PC-3 (cell line): Measurements from ENCODE around the gene ABO. TPM values are rescaled to one million over a fixed set of nuclear protein-coding genes. Genes with fewer than 3 reads are reported as not detected.

Experiments
- ATAC-seq: fragments of 200-7000 bp; cut with Tn5 transposase; 2 replicates; pipeline ENCODE4 v1.9.1; 2020; ENCODE audit warnings: mild to moderate bottlenecking, moderate library complexity
- BruUV-seq: library from RNA; stranded (reverse); fragments of 400-500 nt; replicated peaks from 2 replicates; lab custom pipeline; 2021; lab: Mats Ljungman, UMichigan
- CTCF ChIA-PET: fragments of 300-600 bp; sonication (Branson Sonifier 250); formaldehyde crosslinking; loops from one replicate; lab custom pipeline; 2022; ENCODE audit warnings: antibody characterized with exemption; lab: Charles Lee
- POLR2A ChIA-PET: fragments of 300-600 bp; sonication (Branson Sonifier 250); formaldehyde crosslinking; loops from one replicate; lab custom pipeline; 2022; ENCODE audit warnings: antibody characterized with exemption; ENCODE audit not compliant: unreplicated experiment; lab: Charles Lee
- DNase-seq: peaks from one replicate; pipeline ENCODE4 v3.0.0-alpha.2; 2015
- H2AFZ ChIP-seq: fragments of 300-600 bp; sonication (generic); 2 replicates; pipeline ENCODE4 v1.6.0; 2016; ENCODE audit warnings: antibody characterized with exemption, low read length
- H3F3A ChIP-seq: fragments of 300-600 bp; sonication (generic); one replicate; pipeline ENCODE4 v1.6.0; 2017; ENCODE audit warnings: antibody characterized with exemption, low read length, control low read depth, mild to moderate bottlenecking; ENCODE audit not compliant: unreplicated experiment
- H3K27ac ChIP-seq: fragments of 300-600 bp; sonication (generic); 2 replicates; pipeline ENCODE4 v1.5.1; 2016; ENCODE audit warnings: mild to moderate bottlenecking, low read length
- H3K27me3 ChIP-seq: fragments of 300-600 bp; sonication (generic); 2 replicates; pipeline ENCODE4 v1.6.1; 2016; ENCODE audit warnings: low read length, mixed read lengths
- H3K36me3 ChIP-seq: fragments of 300-600 bp; sonication (generic); 2 replicates; pipeline ENCODE4 v1.6.1; 2016; ENCODE audit warnings: low read depth, mixed run types, low read length, mixed read lengths
- H3K4me1 ChIP-seq: fragments of 300-600 bp; sonication (generic); 2 replicates; pipeline ENCODE4 v1.5.1; 2016; ENCODE audit warnings: low read length; ENCODE audit not compliant: insufficient read depth
- H3K4me2 ChIP-seq: fragments of 300-600 bp; sonication (generic); 2 replicates; pipeline ENCODE4 v1.6.0; 2016; ENCODE audit warnings: low read length
- H3K4me3 ChIP-seq: fragments of 300-600 bp; sonication (generic); 2 replicates; pipeline ENCODE4 v1.5.1; 2016; ENCODE audit warnings: mild to moderate bottlenecking, low read length, mixed read lengths
- H3K79me2 ChIP-seq: fragments of 300-600 bp; sonication (generic); 2 replicates; pipeline ENCODE4 v1.6.1; 2017; ENCODE audit warnings: low read length, mixed read lengths
- H3K9ac ChIP-seq: fragments of 300-600 bp; sonication (generic); 2 replicates; pipeline ENCODE4 v1.6.0; 2016; ENCODE audit warnings: mild to moderate bottlenecking, low read length
- H3K9me2 ChIP-seq: fragments of 300-600 bp; sonication (generic); replicated peaks from 2 replicates; pipeline ENCODE4 v1.6.1; 2016; ENCODE audit warnings: mixed run types, low read length, mixed read lengths
- H3K9me3 ChIP-seq: fragments of 300-600 bp; sonication (generic); 2 replicates; pipeline ENCODE4 v1.6.1; 2016; ENCODE audit warnings: low read length, mixed read lengths
- H4K20me1 ChIP-seq: fragments of 300-600 bp; sonication (generic); 2 replicates; pipeline ENCODE4 v1.6.1; 2016; ENCODE audit warnings: low read length, mixed read lengths
- EZH2 ChIP-seq: fragments of 300-600 bp; sonication (generic); IDR thresholded peaks from one replicate; pipeline ENCODE4 v1.6.1; 2017; ENCODE audit warnings: antibody characterized with exemption, mild to moderate bottlenecking, low read length; ENCODE audit not compliant: unreplicated experiment
- EZH2phosphoT487 ChIP-seq: fragments of 300-600 bp; sonication (generic); IDR thresholded peaks from 2 replicates; pipeline ENCODE4 v1.6.1; 2018; ENCODE audit warnings: mild to moderate bottlenecking, antibody characterized with exemption, low read length, borderline replicate concordance
- intact Hi-C: fragments of 100-400 bp; cut with micrococcal nuclease; formaldehyde crosslinking; loops from 2 replicates; pipeline ENCODE4 v1.9.0; 2023
- total RNA-seq: library from RNA; depleted of rRNA; stranded (reverse); fragments of >200 nt; gene quantifications from 2 replicates; pipeline ENCODE4 v1.2.3, GENCODE V29; 2014
- TF ChIP-seq, protein P1 (sequence below): fragments of 300-600 bp; sonication (generic); conservative IDR thresholded peaks from 2 replicates; pipeline ENCODE4 v1.5.1; 2017; ENCODE audit warnings: antibody characterized with exemption, low read depth, mild to moderate bottlenecking, low read length

ABO gene
- total RNA-seq, 1 experiment from 2014 or later: not detected

DNA sequence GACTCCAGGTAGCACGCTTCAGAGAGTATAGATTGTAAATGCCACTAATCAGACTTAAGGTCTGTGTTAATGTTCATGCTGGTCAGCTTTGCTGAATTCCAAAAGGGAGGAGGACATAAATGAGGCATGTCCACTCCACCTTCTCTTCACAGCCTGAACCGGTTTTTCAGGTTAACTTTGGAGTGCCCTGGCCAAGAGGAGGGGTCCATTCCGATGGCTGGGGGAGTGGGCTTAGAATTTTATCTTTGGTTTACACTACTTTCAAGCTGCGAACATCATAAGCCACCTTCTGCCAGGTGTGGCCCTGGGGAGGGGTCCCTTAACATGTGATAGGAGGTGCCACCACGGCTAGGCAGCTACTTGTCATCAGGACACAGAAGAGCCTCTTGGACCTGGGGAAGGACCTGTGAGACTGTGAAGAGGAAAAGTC, 24.2 kb downstream of the ABO start:
- Histone ChIP-seq H3K27me3 (no peaks in the 10 kb centered on the region), H4K20me1 (no peaks in the 10 kb centered on the region), H3K79me2 (no peaks in the 10 kb centered on the region), H3K4me1 (peaks cover 31% of the 10 kb centered on the region), H3F3A (no peaks in the 10 kb centered on the region), H3K9me3 (no peaks in the 10 kb centered on the region), H2AFZ (no peak overlapping the region), H3K36me3 (no peaks in the 10 kb centered on the region), H3K9me2 (no peaks in the 10 kb centered on the region), H3K9ac (no peak overlapping the region), H3K4me2 (peak overlapping the region; percentile 31; the same call in 1 of the 2 replicates), H3K4me3 (no peak overlapping the region), H3K27ac (no peak overlapping the region)
- DNase-seq (peak; percentile 53), ATAC-seq (peak; percentile 38; the same call in 1 of the 2 replicates)
- no TSS peak for BruUV-seq
- CTCF ChIA-PET: no interaction called here
- TF ChIP-seq, protein P1, sequence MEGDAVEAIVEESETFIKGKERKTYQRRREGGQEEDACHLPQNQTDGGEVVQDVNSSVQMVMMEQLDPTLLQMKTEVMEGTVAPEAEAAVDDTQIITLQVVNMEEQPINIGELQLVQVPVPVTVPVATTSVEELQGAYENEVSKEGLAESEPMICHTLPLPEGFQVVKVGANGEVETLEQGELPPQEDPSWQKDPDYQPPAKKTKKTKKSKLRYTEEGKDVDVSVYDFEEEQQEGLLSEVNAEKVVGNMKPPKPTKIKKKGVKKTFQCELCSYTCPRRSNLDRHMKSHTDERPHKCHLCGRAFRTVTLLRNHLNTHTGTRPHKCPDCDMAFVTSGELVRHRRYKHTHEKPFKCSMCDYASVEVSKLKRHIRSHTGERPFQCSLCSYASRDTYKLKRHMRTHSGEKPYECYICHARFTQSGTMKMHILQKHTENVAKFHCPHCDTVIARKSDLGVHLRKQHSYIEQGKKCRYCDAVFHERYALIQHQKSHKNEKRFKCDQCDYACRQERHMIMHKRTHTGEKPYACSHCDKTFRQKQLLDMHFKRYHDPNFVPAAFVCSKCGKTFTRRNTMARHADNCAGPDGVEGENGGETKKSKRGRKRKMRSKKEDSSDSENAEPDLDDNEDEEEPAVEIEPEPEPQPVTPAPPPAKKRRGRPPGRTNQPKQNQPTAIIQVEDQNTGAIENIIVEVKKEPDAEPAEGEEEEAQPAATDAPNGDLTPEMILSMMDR: no peak
- TF ChIP-seq EZH2phosphoT487: no peak
- no peak for TF ChIP-seq EZH2
- intact Hi-C loops: no loop called here
- POLR2A ChIA-PET: no interaction called here

DNA sequence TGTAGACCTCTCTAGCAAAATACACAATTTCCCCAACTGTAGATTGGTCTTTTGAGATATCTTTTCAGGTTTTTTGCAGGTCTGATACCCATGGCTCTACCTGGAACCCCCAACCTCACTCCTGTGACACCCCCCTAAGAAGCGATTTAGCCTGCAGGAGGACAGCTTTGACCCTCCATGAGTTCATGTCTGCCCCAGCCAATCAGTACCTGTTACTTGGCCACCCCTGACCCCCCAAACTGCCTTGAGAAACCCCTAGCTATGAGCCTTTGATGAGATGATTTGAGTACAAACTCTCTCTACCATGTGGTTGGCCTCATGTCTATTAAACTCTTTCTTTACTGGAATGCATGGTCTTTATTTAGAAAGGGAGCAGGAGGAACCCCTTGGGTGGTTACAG, 25.7 kb downstream of the ABO start:
- POLR2A ChIA-PET: no interaction called here
- H3K79me2 ChIP-seq: no peaks in the 10 kb centered on the region
- CTCF ChIA-PET: no interaction called here
- no peak overlapping the region for H3K4me2 ChIP-seq
- TF ChIP-seq, protein P1: no peak
- TF ChIP-seq EZH2phosphoT487 (no peak), EZH2 (no peak)
- H3F3A ChIP-seq: no peaks in the 10 kb centered on the region
- H3K4me3 ChIP-seq: no peak overlapping the region
- no peaks in the 10 kb centered on the region for H3K9me2 ChIP-seq
- no peaks in the 10 kb centered on the region for H3K36me3 ChIP-seq
- no peak overlapping the region for H3K27ac ChIP-seq
- H3K9me3 ChIP-seq: no peaks in the 10 kb centered on the region
- no peak for DNase-seq
- no peak for ATAC-seq
- no peaks in the 10 kb centered on the region for H4K20me1 ChIP-seq
- no peak overlapping the region for H3K9ac ChIP-seq
- intact Hi-C loops: no loop called here
- H3K27me3 ChIP-seq: no peaks in the 10 kb centered on the region
- peaks cover 31% of the 10 kb centered on the region for H3K4me1 ChIP-seq
- H2AFZ ChIP-seq: no peak overlapping the region
- no TSS peak for BruUV-seq

DNA sequence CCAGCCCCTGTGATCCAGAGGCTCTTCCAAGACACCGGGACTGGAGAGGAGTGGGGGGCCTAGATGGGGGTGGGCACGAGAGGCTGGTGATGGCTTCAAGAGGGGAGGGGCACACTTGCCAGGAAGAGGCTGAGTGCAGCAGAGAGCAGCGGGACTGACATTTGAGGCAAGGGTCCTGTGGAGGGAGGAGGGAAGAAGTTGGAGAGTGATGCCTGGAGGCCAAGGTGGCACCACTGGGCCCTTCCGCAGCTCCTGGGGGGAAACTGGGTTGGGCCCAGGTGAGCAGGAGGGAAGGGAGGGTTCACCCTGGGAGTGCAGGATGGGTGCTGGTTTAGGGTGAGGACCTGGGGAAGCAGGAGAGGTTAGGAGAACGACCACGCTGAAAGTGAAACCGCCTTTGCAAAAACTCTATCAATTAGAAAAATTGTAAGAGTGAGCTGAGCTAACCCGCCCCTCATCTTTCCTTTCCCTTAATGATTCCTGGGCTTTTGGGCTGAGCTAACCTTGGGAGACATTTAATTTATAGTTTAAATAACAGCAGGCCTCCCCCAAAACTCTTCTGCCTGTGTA, 26.2 kb downstream of the ABO start:
- H3F3A ChIP-seq: no peaks in the 10 kb centered on the region
- TF ChIP-seq, protein P1: no peak
- no peak for TF ChIP-seq EZH2
- no peak for TF ChIP-seq EZH2phosphoT487
- no peak overlapping the region for H3K4me2 ChIP-seq
- no peaks in the 10 kb centered on the region for H3K9me2 ChIP-seq
- H3K27ac ChIP-seq: no peak overlapping the region
- intact Hi-C loops: no loop called here
- ChIA-PET POLR2A (no interaction called here), CTCF (no interaction called here)
- ATAC-seq (no peak), DNase-seq (no peak)
- no peak overlapping the region for H3K9ac ChIP-seq
- no peaks in the 10 kb centered on the region for H3K27me3 ChIP-seq
- H3K4me3 ChIP-seq: no peak overlapping the region
- no peak overlapping the region for H2AFZ ChIP-seq
- BruUV-seq: no TSS peak
- no peaks in the 10 kb centered on the region for H3K9me3 ChIP-seq
- H3K36me3 ChIP-seq: no peaks in the 10 kb centered on the region
- H3K79me2 ChIP-seq: no peaks in the 10 kb centered on the region
- no peaks in the 10 kb centered on the region for H4K20me1 ChIP-seq
- peaks cover 31% of the 10 kb centered on the region for H3K4me1 ChIP-seq
